ENCODE data around the gene ROR2. TPM values are rescaled to one million over a fixed set of nuclear protein-coding genes. Genes with fewer than 3 reads are reported as not detected.

The ROR2 gene
- total RNA-seq, 2 donors from 2014 or later: 24.7 to 28.4 TPM

GRCh38 chr9:91907484-91908292, 42.3 kb downstream of the ROR2 start:
- intact Hi-C loops (cut with DNase I): no loop called here
- no peak for DNase-seq (ENCODE audit: low spot score)

GRCh38 chr9:91905991-91906469, 44.0 kb downstream of the ROR2 start:
- peak; percentile 86 for DNase-seq (ENCODE audit: low spot score)
- intact Hi-C loops (cut with DNase I): no loop called here

- intact Hi-C loops (cut with DNase I): no loop called here
- no peak for DNase-seq (ENCODE audit: low spot score)
Observed at GRCh38 chr9:91905237-91905650, 44.8 kb downstream of the ROR2 start.

- no peak for DNase-seq (ENCODE audit: low spot score)
- intact Hi-C loops (cut with DNase I): no loop called here
Observed at GRCh38 chr9:91904588-91905236, 45.3 kb downstream of the ROR2 start.

- no peak for DNase-seq (ENCODE audit: low spot score)
- intact Hi-C loops (cut with DNase I): no loop called here
Observed at GRCh38 chr9:91903126-91903911, 46.7 kb downstream of the ROR2 start.

- intact Hi-C loops (cut with DNase I): no loop called here
- DNase-seq (ENCODE audit: low spot score): no peak
Observed at GRCh38 chr9:91902475-91903125, 47.4 kb downstream of the ROR2 start.

- DNase-seq (ENCODE audit: low spot score): no peak
- intact Hi-C loops (cut with DNase I): no loop called here
Observed at GRCh38 chr9:91900797-91901177, 49.2 kb downstream of the ROR2 start.

GRCh38 chr9:91900055-91900796, 49.8 kb downstream of the ROR2 start:
- intact Hi-C loops (cut with DNase I): no loop called here
- no peak for DNase-seq (ENCODE audit: low spot score)

- intact Hi-C loops (cut with DNase I): loop anchor here in 1 of 2 donors (5.0 kb wide), 1 partner anchor 48 kb away; no protein-coding TSS in a partner anchor
- DNase-seq (ENCODE audit: low spot score): no peak
Observed at GRCh38 chr9:91899594-91899993, 50.4 kb downstream of the ROR2 start.

- intact Hi-C loops (cut with DNase I): loop anchor here in 1 of 2 donors (5.0 kb wide), 1 partner anchor 48 kb away; no protein-coding TSS in a partner anchor
- DNase-seq (ENCODE audit: low spot score): no peak
Observed at GRCh38 chr9:91899219-91899563, 50.8 kb downstream of the ROR2 start.

- intact Hi-C loops (cut with DNase I): loop anchor here in 1 of 2 donors (5.0 kb wide), 1 partner anchor 49 kb away; no protein-coding TSS in a partner anchor
- DNase-seq (ENCODE audit: low spot score): no peak
Observed at GRCh38 chr9:91898451-91899218, 51.4 kb downstream of the ROR2 start.

- no peak for DNase-seq (ENCODE audit: low spot score)
- intact Hi-C loops (cut with DNase I): loop anchor here in 1 of 2 donors (5.0 kb wide), 1 partner anchor 50 kb away; no protein-coding TSS in a partner anchor
Observed at GRCh38 chr9:91897201-91897600, 52.8 kb downstream of the ROR2 start.

- no peak for DNase-seq (ENCODE audit: low spot score)
- intact Hi-C loops (cut with DNase I): loop anchor here in 1 of 2 donors (5.0 kb wide), 1 partner anchor 51 kb away; no protein-coding TSS in a partner anchor
Observed at GRCh38 chr9:91896513-91897121, 53.4 kb downstream of the ROR2 start.

- intact Hi-C loops (cut with DNase I): loop anchor here in 1 of 2 donors (5.0 kb wide), 1 partner anchor 51 kb away; no protein-coding TSS in a partner anchor
- no peak for DNase-seq (ENCODE audit: low spot score)
Observed at GRCh38 chr9:91896097-91896496, 53.9 kb downstream of the ROR2 start.

- no peak for DNase-seq (ENCODE audit: low spot score)
- intact Hi-C loops (cut with DNase I): no loop called here
Observed at GRCh38 chr9:91894536-91894935, 55.5 kb downstream of the ROR2 start.

GRCh38 chr9:91894023-91894422, 56.0 kb downstream of the ROR2 start:
- intact Hi-C loops (cut with DNase I): no loop called here
- no peak for DNase-seq (ENCODE audit: low spot score)

GRCh38 chr9:91891915-91892314, 58.1 kb downstream of the ROR2 start:
- intact Hi-C loops (cut with DNase I): no loop called here
- DNase-seq (ENCODE audit: low spot score): no peak

Measured in posterior vena cava (tissue), 2 donors.